HG03135 (cell line): Measurements from ENCODE around the gene OVOL1.
"Not testable (repeated sequence)": the region's sequence is repeated elsewhere in the genome, so short reads cannot be mapped to it uniquely, and the experiment has no call there.

Experiments
- ATAC-seq: cut with Tn5 transposase; IDR thresholded peaks from one replicate; pipeline ENCODE4 v1.9.1; 2021; ENCODE audit warnings: mild to moderate bottlenecking, moderate library complexity; ENCODE audit not compliant: unreplicated experiment

Gene OVOL1

GRCh38 chr11:65786786-65787636 lies at the start of gene OVOL1:
Gene OVOL1, plus strand, starts transcription at chr11:65787063. Its CDS starts 311 bp downstream, at chr11:65787374.
- no peak for ATAC-seq

- no peak for ATAC-seq
These were observed 47.8 kb upstream of the OVOL1 start for GRCh38 chr11:65739022-65739421.

GRCh38 chr11:65741185-65741584 lies 45.7 kb upstream of the OVOL1 start:
- ATAC-seq, result no peak

GRCh38 chr11:65742353-65742752 lies 44.5 kb upstream of the OVOL1 start:
- no peak for ATAC-seq

- ATAC-seq, result no peak
These were observed 43.2 kb upstream of the OVOL1 start for GRCh38 chr11:65743681-65744025.

GRCh38 chr11:65744026-65744698 lies 42.7 kb upstream of the OVOL1 start:
- no peak for ATAC-seq

GRCh38 chr11:65744699-65745042 lies 42.2 kb upstream of the OVOL1 start:
- ATAC-seq, result no peak

GRCh38 chr11:65745049-65745448 lies 41.8 kb upstream of the OVOL1 start:
- ATAC-seq, result no peak

GRCh38 chr11:65762169-65762568 lies 24.7 kb upstream of the OVOL1 start:
- ATAC-seq, result not testable (repeated sequence)

GRCh38 chr11:65762816-65763215 lies 24.0 kb upstream of the OVOL1 start:
- ATAC-seq, result not testable (repeated sequence)

- no peak for ATAC-seq
These were observed 22.4 kb upstream of the OVOL1 start for GRCh38 chr11:65764434-65764833.

- no peak for ATAC-seq
These were observed 20.3 kb upstream of the OVOL1 start for GRCh38 chr11:65766535-65766934.

GRCh38 chr11:65767406-65767805 lies 19.5 kb upstream of the OVOL1 start:
- ATAC-seq, result no peak

GRCh38 chr11:65767806-65768205 lies 19.1 kb upstream of the OVOL1 start:
- not testable (repeated sequence) for ATAC-seq

- no peak for ATAC-seq
These were observed 15.8 kb upstream of the OVOL1 start for GRCh38 chr11:65770951-65771567.

- ATAC-seq, result no peak
These were observed 15.2 kb upstream of the OVOL1 start for GRCh38 chr11:65771589-65772112.

GRCh38 chr11:65773784-65774411 lies 13.0 kb upstream of the OVOL1 start:
- no peak for ATAC-seq

- ATAC-seq, result no peak
These were observed 12.1 kb upstream of the OVOL1 start for GRCh38 chr11:65774525-65775306.

GRCh38 chr11:65776196-65776595 lies 10.7 kb upstream of the OVOL1 start:
- no peak for ATAC-seq

GRCh38 chr11:65776710-65777141 lies 10.1 kb upstream of the OVOL1 start:
- ATAC-seq, result no peak
